HFFc6 (cell line): ENCODE data around the gene LCN15. TPM values are rescaled to one million over a fixed set of nuclear protein-coding genes. Genes with fewer than 3 reads are reported as not detected.
A peak's percentile ranks its signal among the peaks of the same experiment; 100 is the strongest.

Experiments
- DNase-seq: peaks from one replicate; pipeline ENCODE4 v3.0.0-alpha.2; 2018
- H3K27ac Mint-ChIP-seq: 2 replicates; pipeline ENCODE4 v1.8.0; 2020; ENCODE audit warnings: mild to moderate bottlenecking, mixed read lengths
- H3K27me3 Mint-ChIP-seq: 2 replicates; pipeline ENCODE4 v1.8.0; 2021; ENCODE audit warnings: mild to moderate bottlenecking, moderate library complexity, mixed read lengths; ENCODE audit not compliant: insufficient read depth
- H3K36me3 Mint-ChIP-seq: 2 replicates; pipeline ENCODE4 v1.8.0; 2021; ENCODE audit warnings: low read depth, mixed read lengths
- H3K4me1 Mint-ChIP-seq: 2 replicates; pipeline ENCODE4 v1.8.0; 2020; ENCODE audit warnings: low read depth, mixed read lengths
- H3K4me3 Mint-ChIP-seq: 2 replicates; pipeline ENCODE4 v1.8.0; 2020; ENCODE audit warnings: mild to moderate bottlenecking, moderate library complexity, mixed read lengths
- H3K9me3 Mint-ChIP-seq: 2 replicates; pipeline ENCODE4 v1.8.0; 2020; ENCODE audit warnings: mild to moderate bottlenecking, mixed read lengths
- CTCF ChIP-seq: fragments of 200-600 bp; sonication (generic); IDR thresholded peaks from 2 replicates; pipeline ENCODE4 v1.5.0; 2021; ENCODE audit warnings: antibody characterized with exemption, mild to moderate bottlenecking
- long read RNA-seq: library from polyadenylated mRNA; unstranded; transcript quantifications from one replicate; pipeline ENCODE4 v2.0.0, GENCODE V29; 2019
- total RNA-seq, 6 experiments: library from RNA; stranded (reverse); fragmentation: NEBNext Ultra II Directional; extraction: Animal tissue kit (Norgen Biotek cat#: 25700); gene quantifications; 2 replicates in 1 of 6; 3 replicates in 5 of 6; pipeline ENCODE4 v1.2.3, GENCODE V29; 2021

Gene LCN15, protein sequence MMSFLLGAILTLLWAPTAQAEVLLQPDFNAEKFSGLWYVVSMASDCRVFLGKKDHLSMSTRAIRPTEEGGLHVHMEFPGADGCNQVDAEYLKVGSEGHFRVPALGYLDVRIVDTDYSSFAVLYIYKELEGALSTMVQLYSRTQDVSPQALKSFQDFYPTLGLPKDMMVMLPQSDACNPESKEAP
- total RNA-seq: not detected
- long read RNA-seq: 0 reads

DNA sequence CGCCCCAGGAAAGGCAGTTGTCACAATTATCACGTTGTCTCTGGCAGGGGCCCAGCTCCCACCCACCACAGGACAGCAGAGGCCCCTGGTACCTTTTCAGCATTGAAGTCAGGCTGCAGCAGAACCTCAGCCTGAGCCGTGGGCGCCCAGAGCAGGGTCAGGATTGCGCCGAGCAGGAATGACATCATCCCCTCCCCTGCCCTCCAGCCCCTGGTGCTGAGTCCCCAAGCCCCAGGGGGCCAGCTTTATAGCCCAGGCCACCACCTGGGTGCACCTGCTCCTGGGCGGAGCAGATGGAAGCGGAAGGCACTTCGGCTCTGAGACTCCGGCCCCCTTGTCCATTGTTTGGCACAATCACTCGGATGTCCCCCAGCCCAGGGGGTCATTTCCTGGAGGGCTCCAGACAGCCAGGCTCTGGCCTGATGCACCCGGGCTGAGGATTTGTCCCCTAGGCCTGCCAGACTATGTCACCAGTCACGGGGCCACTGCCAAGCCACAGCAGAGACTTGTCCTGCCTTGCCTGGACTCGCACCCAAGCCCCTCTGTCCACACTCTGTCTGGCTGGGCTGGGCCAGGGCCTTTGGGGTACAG is at the start of gene LCN15:
LCN15 (minus strand) TSS at position 218 of the 591 bp plus-strand sequence; CDS start at position 188, 30 bp downstream.
- no peaks in the 10 kb centered on the region for H3K9me3 Mint-ChIP-seq
- no peak for TF ChIP-seq CTCF
- no peak within 1 kb of the TSS for H3K4me3 Mint-ChIP-seq
- no peaks in the 10 kb centered on the region for H3K36me3 Mint-ChIP-seq
- peaks cover 9% of the 10 kb centered on the region for H3K27me3 Mint-ChIP-seq
- no peak for DNase-seq
- H3K4me1 Mint-ChIP-seq: 0 out of 2 replicates have a peak, but pooled peaks cover 6% of the 10 kb centered on the region
- no peak within 1 kb of the TSS for H3K27ac Mint-ChIP-seq

GRCh38 chr9:136808806-136809158 is 44.5 kb upstream of the LCN15 start:
- DNase-seq: peak; percentile 33
- Mint-ChIP-seq H3K36me3 (peaks cover 29% of the 10 kb centered on the region), H3K4me1 (peaks cover 30% of the 10 kb centered on the region), H3K4me3 (peak overlapping the region; percentile 87), H3K27me3 (peaks cover 2% of the 10 kb centered on the region; the same call in 1 of the 2 replicates), H3K27ac (peak overlapping the region; percentile 69), H3K9me3 (no peaks in the 10 kb centered on the region)
- no peak for TF ChIP-seq CTCF

DNA sequence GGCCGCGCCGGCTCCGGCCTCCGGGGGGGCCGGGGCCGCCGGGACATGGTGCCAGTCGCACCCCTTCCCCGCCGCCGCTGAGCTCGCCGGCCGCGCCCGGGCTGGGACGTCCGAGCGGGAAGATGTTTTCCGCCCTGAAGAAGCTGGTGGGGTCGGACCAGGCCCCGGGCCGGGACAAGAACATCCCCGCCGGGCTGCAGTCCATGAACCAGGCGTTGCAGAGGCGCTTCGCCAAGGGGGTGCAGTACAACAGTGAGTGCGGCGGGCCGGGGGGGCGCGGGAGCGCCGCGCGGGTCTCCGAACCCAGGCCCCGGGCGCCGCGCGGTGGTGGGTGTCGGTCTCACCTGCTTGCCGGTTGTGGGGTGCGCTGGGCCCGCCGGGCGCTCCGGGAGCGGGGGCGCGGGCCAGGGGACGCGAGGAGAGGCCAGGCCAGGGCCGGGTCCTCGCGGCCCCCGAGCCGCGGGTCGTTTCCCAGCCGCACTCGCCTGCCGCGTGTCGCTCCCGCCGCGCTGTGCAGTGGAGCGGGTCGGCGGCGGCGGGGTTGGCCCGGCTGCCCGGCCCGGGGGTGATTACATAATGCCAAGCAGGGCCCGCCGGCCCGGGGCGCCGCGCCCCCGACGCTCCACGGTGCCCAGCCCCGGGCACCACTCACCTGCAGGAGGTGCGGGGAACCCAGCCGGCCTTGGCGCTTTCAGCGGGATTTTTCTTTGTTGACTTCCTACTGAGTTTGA is 43.9 kb upstream of the LCN15 start:
- peak; percentile 24 for TF ChIP-seq CTCF
- Mint-ChIP-seq H3K4me1 (peaks cover 30% of the 10 kb centered on the region), H3K27ac (peak overlapping the region; percentile 69), H3K9me3 (no peaks in the 10 kb centered on the region), H3K27me3 (peaks cover 2% of the 10 kb centered on the region; the same call in 1 of the 2 replicates), H3K4me3 (peak overlapping the region; percentile 87), H3K36me3 (peaks cover 24% of the 10 kb centered on the region)
- no peak for DNase-seq

GRCh38 chr9:136807281-136808074 is 43.2 kb upstream of the LCN15 start, which contains the start of gene RABL6:
Gene RABL6 (plus strand): TSS chr9:136807948. CDS start chr9:136808197, 249 bp downstream.
- Mint-ChIP-seq H3K36me3 (peaks cover 16% of the 10 kb centered on the region), H3K27me3 (no peaks in the 10 kb centered on the region), H3K4me1 (peaks cover 30% of the 10 kb centered on the region), H3K9me3 (no peaks in the 10 kb centered on the region), H3K4me3 (peak within 1 kb of the TSS; percentile 88), H3K27ac (peak within 1 kb of the TSS; percentile 69)
- TF ChIP-seq CTCF: no peak
- DNase-seq: peak; percentile 49

- no peak for TF ChIP-seq CTCF
- Mint-ChIP-seq H3K27me3 (peaks cover 5% of the 10 kb centered on the region), H3K4me3 (peak overlapping the region; percentile 88), H3K36me3 (peaks cover 16% of the 10 kb centered on the region), H3K27ac (peak overlapping the region; percentile 45), H3K9me3 (no peaks in the 10 kb centered on the region), H3K4me1 (peaks cover 30% of the 10 kb centered on the region)
- DNase-seq: no peak
These were observed 42.4 kb upstream of the LCN15 start for GRCh38 chr9:136806631-136807201.
